Mucosa of stomach (tissue), 1 donor: Measurements from ENCODE around the gene PLCB1.

Source experiments
- H3K27me3 ChIP-seq: one replicate; pipeline ENCODE4 v1.7.0; 2013; ENCODE audit warnings: mild to moderate bottlenecking, low read length; ENCODE audit not compliant: control insufficient read depth, insufficient read depth
- H3K36me3 ChIP-seq: one replicate; pipeline ENCODE4 v1.7.0; 2013; ENCODE audit warnings: low read length; ENCODE audit not compliant: control insufficient read depth, insufficient read depth
- H3K4me1 ChIP-seq: one replicate; pipeline ENCODE4 v1.7.0; 2013; ENCODE audit warnings: mild to moderate bottlenecking, low read length; ENCODE audit not compliant: control insufficient read depth, insufficient read depth
- H3K4me3 ChIP-seq: one replicate; pipeline ENCODE4 v1.7.0; 2013; ENCODE audit warnings: low read length
- H3K9ac ChIP-seq: one replicate; pipeline ENCODE4 v1.7.0; 2013; ENCODE audit warnings: mild to moderate bottlenecking, low read length, moderate library complexity
- H3K9me3 ChIP-seq: one replicate; pipeline ENCODE4 v1.7.0; 2013; ENCODE audit warnings: mild to moderate bottlenecking, low read length, moderate library complexity; ENCODE audit not compliant: control insufficient read depth
- donor health status: Pancreatic carcinoma.

The PLCB1 gene

DNA sequence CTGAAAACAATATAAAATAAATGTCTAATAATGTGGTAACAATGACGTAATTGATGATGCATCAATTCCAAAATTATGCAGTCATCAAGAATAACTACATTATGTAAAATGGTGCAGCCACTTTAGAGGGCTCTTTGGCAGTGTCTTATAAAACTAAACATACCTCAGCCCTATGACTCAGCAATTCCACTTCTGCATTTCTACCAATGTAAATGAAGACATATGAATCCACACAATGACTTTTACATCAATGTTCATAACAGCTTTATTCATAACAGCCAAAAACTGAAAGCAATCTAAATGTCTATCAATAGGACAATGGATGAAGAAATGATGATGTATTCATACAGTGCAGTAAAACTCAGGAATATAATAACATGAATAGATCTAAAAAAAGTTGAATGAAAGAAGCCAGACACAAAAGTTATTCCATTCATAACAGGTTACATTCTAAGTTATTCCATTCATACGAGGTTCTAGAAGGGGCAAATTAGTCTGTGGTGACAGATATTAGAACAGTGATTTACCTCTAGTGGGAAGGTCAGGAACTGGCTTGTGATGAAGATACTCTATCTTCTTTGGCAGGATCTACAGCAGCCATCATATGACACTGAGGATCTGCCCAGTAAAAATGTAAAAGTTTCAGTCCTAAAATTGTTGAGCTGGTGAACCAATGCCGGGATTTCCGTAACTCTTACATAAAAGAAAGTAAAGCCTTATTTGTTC is 396.1 kb downstream of the PLCB1 start:
- Histone ChIP-seq H3K27me3 (no peaks in the 10 kb centered on the region), H3K4me1 (no peaks in the 10 kb centered on the region), H3K36me3 (no peaks in the 10 kb centered on the region), H3K4me3 (no peak overlapping the region), H3K9me3 (no peaks in the 10 kb centered on the region), H3K9ac (no peak overlapping the region)

- no peak overlapping the region for H3K4me3 ChIP-seq
- H3K36me3 ChIP-seq = no peaks in the 10 kb centered on the region
- no peaks in the 10 kb centered on the region for H3K9me3 ChIP-seq
- no peaks in the 10 kb centered on the region for H3K4me1 ChIP-seq
- no peaks in the 10 kb centered on the region for H3K27me3 ChIP-seq
- H3K9ac ChIP-seq = no peak overlapping the region
These were observed 398.0 kb downstream of the PLCB1 start for GRCh38 chr20:8530022-8530421.

DNA sequence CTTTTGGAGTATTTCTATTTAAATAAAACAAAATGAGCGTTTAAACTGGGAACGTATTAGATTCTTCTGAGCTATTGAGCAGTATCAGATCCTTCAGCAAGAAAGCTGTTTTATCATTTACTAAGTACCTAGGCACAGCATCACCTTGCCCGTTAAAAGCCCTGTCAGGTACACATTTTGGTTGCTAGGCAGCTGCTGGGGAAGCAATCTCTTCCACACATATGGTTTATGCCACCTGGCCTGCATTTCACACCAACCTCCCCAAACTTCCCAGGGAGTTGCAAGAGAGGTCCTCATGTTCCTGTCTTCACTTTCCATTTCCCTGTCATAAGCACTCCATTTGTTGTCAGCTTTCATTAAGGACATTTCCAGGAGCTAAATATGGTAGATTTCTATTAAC is 400.1 kb downstream of the PLCB1 start:
- no peaks in the 10 kb centered on the region for H3K36me3 ChIP-seq
- no peaks in the 10 kb centered on the region for H3K27me3 ChIP-seq
- no peaks in the 10 kb centered on the region for H3K9me3 ChIP-seq
- H3K4me1 ChIP-seq = no peaks in the 10 kb centered on the region
- H3K4me3 ChIP-seq = no peak overlapping the region
- no peak overlapping the region for H3K9ac ChIP-seq

DNA sequence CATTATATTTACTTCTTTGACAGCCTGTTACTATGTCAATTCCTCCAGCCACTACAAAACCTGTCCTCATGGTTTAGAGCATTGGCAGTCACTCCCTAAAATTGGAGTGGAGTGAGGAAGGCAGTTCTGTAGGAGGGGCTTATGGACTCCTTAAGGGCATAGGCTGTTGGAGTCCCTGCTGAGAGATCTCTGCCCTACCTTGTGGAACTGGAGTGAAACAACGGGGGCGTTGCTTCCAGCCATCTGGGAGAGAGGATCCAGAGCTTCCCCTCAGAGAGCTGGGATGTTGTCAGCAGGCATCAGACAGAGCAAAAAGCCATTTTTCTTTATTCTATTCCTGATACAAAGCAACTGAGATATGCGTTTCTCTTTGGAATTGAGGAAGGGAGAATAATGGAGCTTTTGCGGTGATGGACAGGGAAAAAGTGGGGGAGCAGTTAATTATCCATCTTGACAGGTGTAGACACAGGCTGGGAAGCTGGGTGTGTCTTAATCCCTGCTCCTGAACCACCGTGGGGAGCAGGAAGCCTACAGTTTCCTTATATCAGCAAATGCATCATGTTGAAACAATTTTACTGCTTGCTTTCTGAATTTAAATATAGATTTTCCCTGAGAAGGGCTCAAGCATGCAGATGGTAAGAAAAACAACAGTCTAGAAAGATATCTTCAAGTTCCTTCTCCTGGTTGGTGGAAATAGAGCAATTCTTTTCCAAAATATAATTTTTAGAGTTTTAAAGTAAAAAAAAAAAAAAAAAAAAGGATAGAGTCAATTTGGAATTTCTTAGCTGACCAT is 402.5 kb downstream of the PLCB1 start:
- no peak overlapping the region for H3K4me3 ChIP-seq
- H3K4me1 ChIP-seq = no peaks in the 10 kb centered on the region
- H3K9ac ChIP-seq = no peak overlapping the region
- H3K9me3 ChIP-seq = no peaks in the 10 kb centered on the region
- no peaks in the 10 kb centered on the region for H3K36me3 ChIP-seq
- no peaks in the 10 kb centered on the region for H3K27me3 ChIP-seq

DNA sequence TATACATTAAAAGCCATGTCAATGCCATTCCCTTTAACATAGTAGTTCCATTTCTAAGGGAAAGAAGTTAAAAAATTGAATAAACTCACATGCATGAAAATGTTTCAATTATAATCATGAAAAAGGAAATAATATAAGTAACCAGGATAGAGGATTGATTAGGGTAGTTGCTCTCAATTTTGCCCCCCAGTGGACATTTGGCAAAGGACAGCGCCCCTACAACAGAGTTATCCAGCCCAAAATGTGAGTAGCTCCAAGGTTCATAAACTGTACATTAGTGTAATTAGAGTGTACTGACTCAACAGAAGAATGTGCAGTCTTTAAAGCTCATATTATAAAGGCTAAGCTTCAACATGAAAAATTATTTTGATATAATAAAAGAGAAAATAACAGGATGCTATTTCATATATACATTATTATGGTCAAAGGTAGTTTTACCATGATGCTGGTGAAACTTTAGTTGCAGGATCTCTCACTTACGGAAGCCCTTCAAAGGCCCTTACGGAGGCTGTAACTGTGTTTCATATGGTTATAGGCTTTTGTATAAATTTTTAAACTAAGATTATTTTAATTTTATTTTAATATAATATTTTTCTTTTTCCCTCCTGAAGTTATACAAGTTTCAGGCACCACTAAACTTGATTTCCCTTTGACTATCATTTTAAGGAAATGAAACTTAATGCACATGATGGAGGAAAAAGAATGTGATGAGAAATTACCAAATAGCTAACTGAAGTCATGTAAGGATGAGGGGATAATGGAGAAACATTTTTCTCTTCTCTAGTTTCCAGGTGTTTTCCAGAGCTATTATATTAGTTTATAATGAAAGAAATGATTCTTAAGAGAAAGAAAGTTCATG is 403.6 kb downstream of the PLCB1 start:
- Histone ChIP-seq H3K9ac (no peak overlapping the region), H3K36me3 (no peaks in the 10 kb centered on the region), H3K9me3 (no peaks in the 10 kb centered on the region), H3K4me3 (no peak overlapping the region), H3K4me1 (no peaks in the 10 kb centered on the region), H3K27me3 (no peaks in the 10 kb centered on the region)

DNA sequence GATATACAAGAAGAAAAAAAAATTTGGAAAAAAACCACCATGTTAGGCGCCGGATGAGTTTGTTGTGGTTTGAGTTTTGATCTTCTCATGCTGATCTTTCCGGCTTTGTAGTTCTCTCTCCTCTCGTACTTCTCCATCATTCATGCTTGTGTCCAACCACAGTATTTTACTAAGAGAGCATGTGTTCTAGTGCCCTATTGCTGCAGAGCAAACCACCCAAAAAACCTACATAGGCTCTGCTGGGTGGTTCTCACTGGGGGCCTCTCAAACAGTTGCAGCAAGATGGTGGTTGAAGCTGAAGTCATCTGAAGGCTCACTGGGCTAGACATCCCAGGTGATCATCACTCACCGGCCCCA is 404.2 kb downstream of the PLCB1 start:
- no peaks in the 10 kb centered on the region for H3K4me1 ChIP-seq
- no peaks in the 10 kb centered on the region for H3K9me3 ChIP-seq
- no peaks in the 10 kb centered on the region for H3K36me3 ChIP-seq
- no peaks in the 10 kb centered on the region for H3K27me3 ChIP-seq
- no peak overlapping the region for H3K9ac ChIP-seq
- no peak overlapping the region for H3K4me3 ChIP-seq

- no peaks in the 10 kb centered on the region for H3K27me3 ChIP-seq
- no peak overlapping the region for H3K4me3 ChIP-seq
- no peaks in the 10 kb centered on the region for H3K36me3 ChIP-seq
- no peak overlapping the region for H3K9ac ChIP-seq
- H3K4me1 ChIP-seq = no peaks in the 10 kb centered on the region
- H3K9me3 ChIP-seq = no peaks in the 10 kb centered on the region
These were observed 408.4 kb downstream of the PLCB1 start for GRCh38 chr20:8540466-8540865.

DNA sequence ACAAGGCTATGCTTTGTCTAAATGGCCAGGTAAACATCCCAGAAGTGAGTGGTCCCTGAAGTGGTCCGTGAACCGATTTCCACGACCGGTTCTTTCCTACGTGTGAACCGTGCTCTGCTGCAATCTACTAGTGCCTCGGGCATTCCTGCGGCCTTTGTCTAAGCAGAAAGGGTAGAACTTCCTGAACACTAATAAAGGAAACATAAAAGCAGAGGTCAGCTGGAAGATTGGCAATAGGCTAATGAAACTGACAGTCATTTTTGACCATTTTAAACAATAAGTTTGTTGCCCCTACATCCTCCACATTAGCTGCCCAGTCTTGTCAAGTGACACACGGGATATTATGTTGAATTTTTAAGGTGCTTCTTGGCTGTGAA is 410.0 kb downstream of the PLCB1 start:
- Histone ChIP-seq H3K9me3 (no peaks in the 10 kb centered on the region), H3K27me3 (no peaks in the 10 kb centered on the region), H3K4me1 (no peaks in the 10 kb centered on the region), H3K36me3 (no peaks in the 10 kb centered on the region), H3K9ac (no peak overlapping the region), H3K4me3 (no peak overlapping the region)

- no peak overlapping the region for H3K4me3 ChIP-seq
- no peaks in the 10 kb centered on the region for H3K27me3 ChIP-seq
- no peaks in the 10 kb centered on the region for H3K4me1 ChIP-seq
- no peak overlapping the region for H3K9ac ChIP-seq
- no peaks in the 10 kb centered on the region for H3K36me3 ChIP-seq
- no peaks in the 10 kb centered on the region for H3K9me3 ChIP-seq
These were observed 413.1 kb downstream of the PLCB1 start for GRCh38 chr20:8545212-8545611.

- no peaks in the 10 kb centered on the region for H3K9me3 ChIP-seq
- H3K9ac ChIP-seq = no peak overlapping the region
- H3K27me3 ChIP-seq = no peaks in the 10 kb centered on the region
- no peak overlapping the region for H3K4me3 ChIP-seq
- no peaks in the 10 kb centered on the region for H3K36me3 ChIP-seq
- no peaks in the 10 kb centered on the region for H3K4me1 ChIP-seq
These were observed 415.1 kb downstream of the PLCB1 start for GRCh38 chr20:8547035-8547650.

GRCh38 chr20:8547968-8548588 is 416.0 kb downstream of the PLCB1 start:
- H3K4me1 ChIP-seq = no peaks in the 10 kb centered on the region
- no peak overlapping the region for H3K4me3 ChIP-seq
- H3K36me3 ChIP-seq = no peaks in the 10 kb centered on the region
- no peaks in the 10 kb centered on the region for H3K27me3 ChIP-seq
- no peaks in the 10 kb centered on the region for H3K9me3 ChIP-seq
- no peak overlapping the region for H3K9ac ChIP-seq
